Adrenal gland (tissue), 5 donors: Measurements from ENCODE around the gene UBE2L3.

Experiments
- CTCF ChIP-seq, 6 experiments: fragments of 450-650 bp in 4 of 6; fragments of 200-600 bp in 2 of 6; sonication (generic) in 1 of 6; IDR thresholded peaks; 1 replicate in 5 of 6; 2 replicates in 1 of 6; pipeline versions ENCODE4 v1.5.1 to v1.8.0; 2016 to 2021; ENCODE audit warnings: antibody characterized with exemption in 6 of 6, mild to moderate bottlenecking in 2 of 6, moderate library complexity in 1 of 6
- POLR2A ChIP-seq, 2 donors: fragments of 450-650 bp; IDR thresholded peaks; one replicate each; pipeline ENCODE4 v1.6.1; 2017; ENCODE audit warnings: antibody characterized with exemption in 2 of 2, mild to moderate bottlenecking in 2 of 2, moderate library complexity in 1 of 2
- donor health status: DM: no; HTN: no; CAD: no.

- TF ChIP-seq CTCF (IDR thresholded peaks at IDR 0.05), result no peak
- no peak for TF ChIP-seq POLR2A (IDR thresholded peaks at IDR 0.05)
Measured at GRCh38 chr22:21657020-21657359, 89.5 kb downstream of the UBE2L3 start.
